ENCODE results near the gene SLC6A19.

The SLC6A19 gene

DNA sequence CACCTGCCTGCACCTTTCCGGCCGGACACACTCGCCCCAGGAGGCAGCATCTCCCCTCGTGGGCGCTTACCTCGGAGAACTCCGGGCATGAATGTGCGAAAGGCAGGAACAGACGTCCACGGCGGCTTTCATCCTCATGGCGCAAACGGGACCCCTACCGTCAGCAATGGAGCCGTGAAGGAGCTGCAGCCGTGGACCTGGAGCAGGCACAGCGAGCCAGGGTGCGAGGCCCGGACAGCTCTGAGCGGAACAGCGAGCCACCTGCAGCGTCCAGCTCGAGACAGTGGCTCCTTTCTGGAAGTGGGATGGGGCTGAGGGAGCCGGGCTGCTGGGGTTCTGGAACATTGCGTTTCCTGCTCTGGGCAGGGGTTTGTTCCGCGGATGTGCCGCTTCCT, 7.8 kb upstream of the SLC6A19 start:
- DNase-seq (ENCODE audit: low read depth in 1 of 2, low spot score in 1 of 2): no peak

DNA sequence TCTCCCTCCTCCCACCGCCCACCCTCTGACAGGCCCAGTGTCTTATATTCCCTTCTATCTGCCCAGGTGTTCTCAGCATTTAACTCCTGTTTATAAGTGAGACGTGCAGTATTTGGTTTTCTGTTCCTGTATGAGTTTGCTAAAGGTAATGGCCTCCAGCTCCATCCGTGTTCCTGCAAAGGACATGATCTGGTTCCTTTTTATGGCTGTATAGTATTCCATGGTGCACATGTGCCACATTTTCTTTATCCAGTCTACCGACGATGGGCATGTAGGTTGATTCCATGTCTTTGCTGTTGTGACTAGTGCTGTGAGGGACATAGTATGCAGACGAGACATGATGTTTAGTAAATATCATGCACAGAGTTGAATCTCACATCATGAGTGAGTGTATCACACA, 7.0 kb upstream of the SLC6A19 start:
- DNase-seq (ENCODE audit: low read depth in 1 of 2, low spot score in 1 of 2): no peak

GRCh38 chr5:1195439-1195838, 6.0 kb upstream of the SLC6A19 start:
- no peak for DNase-seq (ENCODE audit: low read depth in 1 of 2, low spot score in 1 of 2)

GRCh38 chr5:1195916-1196315, 5.5 kb upstream of the SLC6A19 start:
- DNase-seq (ENCODE audit: low read depth in 1 of 2, low spot score in 1 of 2): no peak

DNA sequence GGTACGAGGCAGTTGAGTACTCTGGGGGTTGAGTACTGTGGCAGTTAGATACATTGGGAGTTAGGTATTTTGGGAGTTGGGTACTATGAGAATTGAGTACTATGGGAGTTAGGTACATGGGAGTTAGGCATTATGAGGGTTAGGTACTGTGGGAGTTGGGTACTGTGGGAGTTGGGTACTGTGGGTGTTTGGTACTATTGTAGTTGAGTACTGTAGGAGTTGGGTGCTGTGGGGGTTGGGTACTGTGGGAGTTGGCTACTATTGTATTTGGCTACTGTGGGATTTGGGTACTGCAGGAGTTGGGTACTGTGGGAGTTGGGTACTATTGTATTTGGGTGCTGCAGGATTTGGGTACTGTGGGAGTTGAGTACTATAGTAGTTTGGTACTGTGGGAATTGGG, 4.8 kb upstream of the SLC6A19 start:
- DNase-seq (ENCODE audit: low read depth in 1 of 2, low spot score in 1 of 2): no peak

DNA sequence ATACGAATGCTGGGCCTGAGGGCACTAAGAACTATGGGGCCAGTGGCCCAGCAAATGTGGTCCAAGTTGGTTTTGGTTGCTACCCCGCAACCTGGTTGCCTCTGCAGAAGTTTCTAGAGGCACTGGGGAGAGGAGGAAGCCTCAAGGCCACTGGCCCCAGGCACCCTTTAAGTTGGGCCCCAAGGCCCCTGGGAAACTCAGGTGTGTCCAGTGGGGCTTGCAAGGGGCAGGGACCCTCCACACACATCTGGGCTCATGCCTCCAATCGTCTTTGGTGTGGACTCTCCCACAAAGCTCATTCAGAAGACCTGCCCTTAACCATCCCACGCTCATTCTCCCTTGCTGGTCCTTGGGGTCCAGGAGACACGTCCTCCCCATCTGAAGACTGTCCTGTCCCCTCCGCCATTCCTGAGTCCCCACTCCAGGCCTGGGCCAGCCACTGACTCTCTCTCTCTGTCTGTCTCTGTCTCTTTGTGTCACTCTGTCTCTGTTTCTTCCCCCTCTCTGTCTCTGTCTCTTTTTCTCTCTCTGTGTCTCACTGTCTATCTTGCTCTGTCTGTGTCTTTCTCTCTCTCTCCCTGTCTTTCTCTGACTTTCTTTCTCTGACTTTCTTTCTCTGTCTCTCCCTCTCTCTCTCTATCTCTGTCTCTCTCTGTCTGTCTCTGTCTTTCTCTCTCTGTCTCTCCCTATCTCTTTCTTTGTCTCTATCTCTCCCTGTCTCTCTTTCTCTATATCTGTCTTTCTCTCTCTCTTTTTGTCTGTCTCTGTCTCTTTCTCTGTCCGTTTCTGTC, 3.3 kb upstream of the SLC6A19 start:
- no peak for DNase-seq (ENCODE audit: low read depth in 1 of 2, low spot score in 1 of 2)

GRCh38 chr5:1199340-1199648, 2.1 kb upstream of the SLC6A19 start:
- DNase-seq (ENCODE audit: low read depth in 1 of 2, low spot score in 1 of 2): no peak

DNA sequence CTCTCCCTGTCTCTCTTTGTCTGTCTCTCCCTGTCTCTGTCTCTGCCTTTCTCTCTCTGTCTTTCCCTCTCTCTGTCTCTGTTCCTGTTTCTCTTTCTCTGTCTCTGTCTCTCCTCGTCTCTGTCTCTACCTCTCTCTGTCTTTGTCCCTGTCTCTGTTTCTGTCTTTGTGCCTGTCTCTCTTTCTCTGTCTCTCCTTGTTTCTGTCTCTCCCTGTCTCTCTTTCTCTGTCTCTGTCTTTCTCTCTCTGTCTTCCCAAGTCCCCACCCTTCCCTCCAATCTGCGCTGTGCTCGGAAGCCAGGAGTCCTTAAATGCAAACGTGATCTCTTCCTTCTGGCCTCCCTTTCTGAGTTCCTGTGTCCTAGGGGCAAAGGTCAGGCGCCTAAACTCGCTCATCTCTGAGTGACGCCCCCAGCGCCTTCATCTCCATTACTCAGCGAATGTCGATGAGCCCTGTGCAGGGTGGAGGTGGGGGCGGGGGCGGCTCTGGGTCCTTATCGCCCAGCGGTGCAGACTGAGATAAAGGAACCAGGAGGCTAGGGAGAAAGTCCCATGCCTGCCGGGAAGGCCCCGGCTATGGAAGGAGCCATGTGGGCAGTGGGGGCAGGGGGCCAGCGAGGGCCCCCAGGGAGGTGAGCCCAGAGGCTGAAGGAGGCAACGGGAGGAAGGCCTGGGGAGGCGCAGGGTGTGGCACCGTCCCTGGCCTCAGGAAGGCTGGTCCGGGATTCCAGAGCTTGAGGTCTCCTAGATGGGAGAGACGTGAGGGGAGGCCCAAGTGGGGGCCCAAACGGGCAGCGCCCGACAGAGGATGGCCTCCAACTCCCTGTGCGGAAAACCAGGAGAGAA, 1.5 kb upstream of the SLC6A19 start:
- no peak for DNase-seq (ENCODE audit: low read depth in 1 of 2, low spot score in 1 of 2)

- no peak for DNase-seq (ENCODE audit: low read depth in 1 of 2, low spot score in 1 of 2)
Observed at GRCh38 chr5:1200495-1201326, 684 bp upstream of the SLC6A19 start.

DNA sequence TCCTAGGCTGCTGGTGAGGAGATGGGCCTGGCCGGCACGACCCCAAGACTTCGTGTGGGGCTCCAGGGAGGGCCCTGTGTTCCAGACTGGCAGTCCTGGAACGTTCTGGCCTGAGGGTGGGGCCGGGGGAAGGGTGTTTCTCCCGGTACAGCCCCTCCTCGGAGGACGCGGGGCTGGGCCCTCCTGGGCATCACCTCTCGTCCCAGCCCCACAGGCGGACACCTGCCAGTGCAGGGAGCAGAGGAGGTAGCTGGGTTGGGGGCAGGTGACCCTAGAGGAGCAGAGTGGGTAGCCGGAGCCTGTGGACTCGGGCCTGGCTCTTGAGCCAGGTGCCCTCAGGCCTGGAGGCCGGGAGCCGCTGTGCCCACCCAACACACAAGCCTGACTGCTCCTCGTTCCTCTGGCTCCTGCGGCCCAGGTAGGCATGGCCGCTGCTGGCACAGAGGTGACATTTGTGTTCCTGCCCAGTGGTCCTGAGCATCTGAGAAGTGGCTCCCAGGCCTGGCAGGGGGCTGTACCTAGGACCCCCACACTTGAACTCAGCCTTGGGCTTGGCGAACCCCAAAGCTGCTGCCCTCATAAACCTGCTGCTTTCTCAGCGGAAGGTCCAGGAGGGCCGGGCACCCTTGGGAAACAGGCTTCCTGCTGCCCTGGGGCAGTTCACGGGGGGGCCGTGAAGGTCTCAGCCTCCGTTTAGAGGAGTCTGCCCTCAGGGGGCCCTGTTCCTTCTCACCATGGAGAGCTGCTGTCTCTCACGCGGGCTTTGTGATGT, 817 bp downstream of the SLC6A19 start:
- no peak for DNase-seq (ENCODE audit: low read depth in 1 of 2, low spot score in 1 of 2)

GRCh38 chr5:1202798-1203185, 1.4 kb downstream of the SLC6A19 start:
- no peak for DNase-seq (ENCODE audit: low read depth in 1 of 2, low spot score in 1 of 2)

GRCh38 chr5:1203311-1203967, 2.0 kb downstream of the SLC6A19 start:
- no peak for DNase-seq (ENCODE audit: low read depth in 1 of 2, low spot score in 1 of 2)

- no peak for DNase-seq (ENCODE audit: low read depth in 1 of 2, low spot score in 1 of 2)
Observed at GRCh38 chr5:1203968-1204692, 2.7 kb downstream of the SLC6A19 start.

GRCh38 chr5:1204693-1205242, 3.4 kb downstream of the SLC6A19 start:
- DNase-seq (ENCODE audit: low read depth in 1 of 2, low spot score in 1 of 2): no peak

- DNase-seq (ENCODE audit: low read depth in 1 of 2, low spot score in 1 of 2): no peak
Observed at GRCh38 chr5:1205255-1206180, 4.1 kb downstream of the SLC6A19 start.

DNA sequence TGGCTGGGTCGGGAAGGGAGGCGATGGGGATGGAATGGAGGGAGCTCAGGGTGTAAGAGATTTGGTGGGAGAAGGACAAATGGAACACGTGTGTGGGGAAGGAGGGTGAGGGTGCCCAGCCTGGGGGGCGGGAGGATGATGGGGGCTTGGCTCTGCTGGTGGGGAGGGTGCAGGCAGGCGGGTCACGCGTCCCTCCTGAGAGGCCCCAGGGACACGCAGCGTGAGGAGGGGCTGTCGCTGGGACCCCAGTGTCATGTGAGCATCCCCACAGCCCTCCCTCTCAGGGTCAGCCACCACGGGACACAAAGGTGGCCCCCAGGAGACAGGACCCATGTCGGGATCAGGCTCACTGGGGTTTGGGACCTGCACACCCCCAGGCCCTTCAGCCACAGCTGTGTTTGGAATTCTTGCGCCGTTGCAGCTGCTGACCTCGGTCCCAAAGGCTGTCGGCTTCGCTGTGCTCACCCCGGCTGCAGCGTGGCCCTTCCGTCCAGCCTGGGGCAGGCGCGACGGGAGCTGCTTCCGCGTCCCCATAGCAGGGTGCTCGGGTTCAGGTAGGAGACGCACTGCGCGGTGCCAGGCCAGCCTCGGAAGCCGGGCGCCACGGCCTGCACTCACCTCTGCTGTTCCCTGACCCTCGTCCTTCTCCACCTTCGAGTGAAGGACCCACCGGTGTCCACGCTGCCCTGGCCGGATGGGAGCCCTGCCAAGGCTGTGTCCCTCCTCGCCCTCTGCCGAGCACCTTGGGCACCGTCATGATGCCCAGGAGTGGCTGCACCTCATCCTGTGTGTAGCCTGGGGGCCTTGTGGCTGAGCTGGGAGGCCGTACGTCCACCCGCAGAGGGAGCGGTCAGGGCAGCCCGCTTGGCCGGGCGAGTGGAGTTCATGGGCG, 5.4 kb downstream of the SLC6A19 start:
- no peak for DNase-seq (ENCODE audit: low read depth in 1 of 2, low spot score in 1 of 2)

DNA sequence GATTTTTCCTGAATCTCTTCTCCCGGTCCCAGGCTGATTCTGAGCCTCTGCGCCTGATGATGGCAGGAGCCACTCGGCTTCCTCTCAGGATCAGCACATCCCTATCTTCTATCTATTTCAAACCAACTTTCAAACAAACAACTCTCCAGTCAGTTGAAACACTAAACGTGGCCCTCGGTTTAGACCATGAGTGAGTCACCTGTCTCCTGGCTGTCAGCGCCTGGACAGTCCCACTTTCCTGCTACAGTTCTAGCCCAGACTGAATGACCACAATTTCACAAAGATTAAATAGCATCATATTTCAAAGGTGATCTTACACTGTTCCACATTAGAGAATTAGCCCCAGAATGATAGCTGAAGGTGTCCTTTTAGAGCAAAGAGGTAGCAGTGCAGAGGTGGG, 6.2 kb downstream of the SLC6A19 start:
- no peak for DNase-seq (ENCODE audit: low read depth in 1 of 2, low spot score in 1 of 2)
